GM12872 (cell line): ENCODE measurements around the gene NRG2.

Experiments used
- TF ChIP-seq, protein P1 (sequence below): IDR thresholded peaks from 3 replicates; pipeline ENCODE4 v1.5.1; 2011; ENCODE audit warnings: low read depth, mild to moderate bottlenecking, low read length, moderate library complexity; ENCODE audit not compliant: insufficient read depth

NRG2 gene

DNA sequence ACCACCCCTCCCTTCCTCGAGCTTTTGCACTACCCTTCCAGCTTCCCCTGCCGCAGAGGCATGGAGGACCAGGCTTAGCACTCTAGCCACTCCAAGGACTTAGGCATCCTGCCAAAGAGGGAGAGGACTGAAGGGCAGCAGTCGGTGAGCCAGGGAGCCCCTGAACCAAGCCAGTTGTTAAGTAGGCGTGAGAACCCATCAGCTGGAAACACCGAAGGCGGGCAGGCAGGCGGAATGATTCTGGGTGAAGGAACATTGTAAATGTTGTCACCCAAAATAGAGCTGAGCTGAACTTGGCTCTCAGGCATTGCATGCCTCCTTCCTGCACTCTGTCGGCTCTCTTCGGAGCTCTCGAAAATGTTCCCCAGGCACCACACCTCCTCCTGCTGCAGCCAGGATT is 42.8 kb downstream of the NRG2 start:
- TF ChIP-seq, protein P1, sequence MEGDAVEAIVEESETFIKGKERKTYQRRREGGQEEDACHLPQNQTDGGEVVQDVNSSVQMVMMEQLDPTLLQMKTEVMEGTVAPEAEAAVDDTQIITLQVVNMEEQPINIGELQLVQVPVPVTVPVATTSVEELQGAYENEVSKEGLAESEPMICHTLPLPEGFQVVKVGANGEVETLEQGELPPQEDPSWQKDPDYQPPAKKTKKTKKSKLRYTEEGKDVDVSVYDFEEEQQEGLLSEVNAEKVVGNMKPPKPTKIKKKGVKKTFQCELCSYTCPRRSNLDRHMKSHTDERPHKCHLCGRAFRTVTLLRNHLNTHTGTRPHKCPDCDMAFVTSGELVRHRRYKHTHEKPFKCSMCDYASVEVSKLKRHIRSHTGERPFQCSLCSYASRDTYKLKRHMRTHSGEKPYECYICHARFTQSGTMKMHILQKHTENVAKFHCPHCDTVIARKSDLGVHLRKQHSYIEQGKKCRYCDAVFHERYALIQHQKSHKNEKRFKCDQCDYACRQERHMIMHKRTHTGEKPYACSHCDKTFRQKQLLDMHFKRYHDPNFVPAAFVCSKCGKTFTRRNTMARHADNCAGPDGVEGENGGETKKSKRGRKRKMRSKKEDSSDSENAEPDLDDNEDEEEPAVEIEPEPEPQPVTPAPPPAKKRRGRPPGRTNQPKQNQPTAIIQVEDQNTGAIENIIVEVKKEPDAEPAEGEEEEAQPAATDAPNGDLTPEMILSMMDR, result no peak

DNA sequence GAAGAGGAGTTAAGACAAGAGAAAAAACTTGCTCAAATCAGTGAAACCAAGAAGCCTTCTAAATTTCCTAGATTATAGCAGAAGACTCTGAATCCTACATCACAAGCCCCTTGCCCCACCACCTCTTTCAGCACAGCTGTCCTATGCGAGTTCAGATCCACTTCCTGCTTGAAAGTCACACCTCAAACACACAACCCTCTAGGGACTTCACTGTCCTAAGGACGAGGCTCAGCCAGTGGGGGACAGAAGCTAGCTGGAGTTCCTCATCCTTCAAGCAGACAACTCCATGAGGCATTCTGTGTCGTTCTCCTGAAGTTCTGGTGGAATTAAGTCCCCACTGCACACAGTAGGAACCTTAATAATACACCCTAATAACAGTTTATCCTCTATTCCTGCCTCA is 44.3 kb downstream of the NRG2 start:
- TF ChIP-seq, protein P1, result no peak

DNA sequence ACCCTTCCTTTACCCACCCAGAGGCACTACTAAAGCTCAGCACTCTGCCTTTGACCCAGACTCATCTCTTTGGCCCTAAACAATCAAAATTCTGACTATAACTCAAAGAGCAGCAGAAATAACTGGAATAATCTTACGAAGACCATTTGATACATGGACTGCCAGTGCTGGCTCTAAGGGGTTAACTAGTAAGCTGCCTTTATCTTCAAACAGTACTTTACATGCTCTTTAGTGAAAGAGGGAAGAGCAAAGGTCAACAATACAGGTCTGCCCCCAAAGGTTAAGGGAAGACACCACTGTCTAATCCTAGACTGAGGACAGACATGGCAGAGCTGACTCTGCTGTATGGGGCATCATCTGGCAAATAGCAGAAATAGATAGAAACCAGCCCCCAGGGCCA is 45.8 kb downstream of the NRG2 start:
- TF ChIP-seq, protein P1, result no peak

DNA sequence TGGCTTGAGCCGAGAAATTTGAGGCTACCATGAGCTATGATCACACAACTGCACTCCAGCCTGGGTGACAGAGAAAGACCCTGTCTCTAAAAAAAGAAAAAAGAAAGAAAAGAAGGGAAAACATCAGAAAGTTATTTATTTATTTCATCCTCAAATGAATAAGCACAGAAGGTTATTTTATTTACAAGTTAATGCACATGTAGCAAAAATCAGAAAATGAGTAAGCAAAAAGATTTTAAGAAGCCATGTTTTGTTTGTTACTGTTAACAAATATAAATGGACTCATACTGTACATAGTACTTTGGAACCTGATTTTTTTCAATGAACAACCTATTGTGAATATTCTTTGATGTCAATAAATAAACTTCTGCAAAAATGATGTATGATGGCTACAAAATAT is 47.2 kb downstream of the NRG2 start:
- TF ChIP-seq, protein P1, result no peak

DNA sequence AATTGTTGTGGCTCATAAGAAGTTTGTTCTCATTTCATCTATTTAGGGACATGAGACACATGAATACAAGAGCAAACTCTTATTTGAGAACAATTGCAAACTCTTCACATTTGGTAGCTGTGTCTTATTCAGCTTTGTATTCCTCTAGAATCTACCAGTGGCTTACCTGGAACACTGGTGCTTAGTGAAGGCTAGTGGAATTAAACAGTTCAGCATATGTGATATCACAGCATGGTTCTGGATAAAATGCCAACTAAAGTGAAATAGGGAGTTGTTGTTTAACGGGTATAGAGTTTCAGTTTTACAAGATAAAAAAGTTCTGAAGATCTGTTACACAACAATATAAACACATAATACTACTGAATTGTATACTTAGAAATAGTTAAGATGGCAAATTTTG is 48.9 kb downstream of the NRG2 start:
- TF ChIP-seq, protein P1, result no peak

DNA sequence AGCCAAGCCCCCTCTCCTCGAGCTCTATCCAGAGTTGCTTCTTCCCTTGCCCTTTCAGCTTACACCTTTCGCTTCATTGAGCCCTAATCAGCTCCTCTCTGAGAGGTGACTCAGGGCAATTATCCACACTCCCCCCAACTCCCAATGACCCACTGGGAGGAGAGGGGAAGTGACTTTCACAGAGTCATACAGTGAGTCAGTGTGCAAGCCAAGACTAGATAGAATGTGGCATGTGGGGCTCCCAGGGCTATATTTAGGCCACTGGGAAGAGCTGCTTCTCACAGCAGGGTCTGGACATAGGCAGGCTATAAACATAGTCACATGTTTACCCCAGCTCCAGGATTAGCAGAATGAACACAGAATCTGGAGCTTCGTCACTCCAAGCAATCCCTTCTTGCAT is 57.4 kb downstream of the NRG2 start:
- TF ChIP-seq, protein P1, result no peak

DNA sequence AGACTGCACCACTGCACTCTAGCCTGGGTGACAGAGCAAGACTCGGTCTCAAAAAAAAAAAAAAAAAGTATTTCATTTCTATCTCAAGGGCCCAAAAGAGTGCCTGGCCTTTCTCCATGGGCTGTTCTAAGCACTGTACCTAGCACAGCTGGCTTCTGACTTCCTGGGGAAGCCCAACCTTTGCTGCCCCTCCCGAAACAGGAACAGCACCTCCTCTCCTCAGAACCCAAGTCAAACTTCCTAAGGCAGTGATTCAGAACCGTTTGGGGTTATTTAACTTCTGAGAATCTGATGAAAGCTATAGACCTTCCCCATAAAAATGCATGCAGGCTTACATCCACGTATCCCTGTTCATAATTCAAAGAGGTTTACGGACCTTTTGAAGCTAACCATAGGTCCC is 57.8 kb downstream of the NRG2 start:
- TF ChIP-seq, protein P1, result no peak

DNA sequence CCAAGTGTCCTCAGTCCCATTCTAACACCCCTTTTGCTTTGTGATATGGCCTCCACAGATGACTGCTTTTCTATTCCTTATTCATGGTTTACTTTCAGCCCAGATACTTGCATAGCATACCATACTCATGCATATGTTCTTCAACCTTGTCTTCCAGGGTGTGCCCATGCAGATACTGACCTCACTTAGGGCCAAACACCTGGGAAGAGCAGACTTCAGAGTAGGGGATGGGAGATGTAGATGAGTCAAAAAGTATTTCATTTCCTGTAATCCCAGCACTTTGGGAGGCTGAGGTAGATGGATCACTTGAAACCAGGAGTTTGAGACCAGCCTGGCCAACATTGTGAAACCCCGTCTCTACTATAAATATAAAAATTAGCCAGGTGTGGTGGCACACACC is 58.3 kb downstream of the NRG2 start:
- TF ChIP-seq, protein P1, result no peak
